Measurements from ENCODE around the gene ATP2C1.

- TF ChIP-seq CTCF (IDR thresholded peaks at IDR 0.05; ENCODE audit: low read depth, low read length) = peak; percentile 39
- no peak for TF ChIP-seq POLR2A (IDR thresholded peaks at IDR 0.05; ENCODE audit: extremely low read depth, insufficient read length)
- no peak for TF ChIP-seq MAX (IDR thresholded peaks at IDR 0.05; ENCODE audit: low read depth, low read length)
Measured at GRCh38 chr3:131033480-131034080, 139.7 kb downstream of the ATP2C1 start.

Data from NB4 (cell line).